GM23248 (cell line): Measurements from ENCODE around the gene THBS1.

Source experiments
- EZH2 ChIP-seq: fragments of 200-600 bp; sonication (generic); IDR thresholded peaks from 2 replicates; pipeline ENCODE4 v1.6.1; 2018; ENCODE audit warnings: antibody characterized with exemption, mild to moderate bottlenecking; ENCODE audit not compliant: insufficient read depth, poor library complexity, severe bottlenecking
- EZH2phosphoT487 ChIP-seq: fragments of 200-600 bp; sonication (generic); IDR thresholded peaks from 2 replicates; pipeline ENCODE4 v1.6.1; 2018; ENCODE audit warnings: antibody characterized with exemption, moderate library complexity, mild to moderate bottlenecking, low read depth; ENCODE audit not compliant: insufficient read depth

GRCh38 chr15:39555885-39556284, 25.0 kb upstream of the THBS1 start:
- TF ChIP-seq EZH2 (no peak), EZH2phosphoT487 (no peak)
